Spleen (tissue), 11 donors: ENCODE measurements around the gene ARL10. TPM values are rescaled to one million over a fixed set of nuclear protein-coding genes. Genes with fewer than 3 reads are reported as not detected.

ENCODE experiments used
- DNase-seq: peaks from one replicate; pipeline ENCODE4 v3.0.0-alpha.2; 2020
- H3K27ac ChIP-seq, 8 donors: fragments of 200-600 bp; sonication (generic) in 7 of 8; 1 replicate in 4 of 8; 2 replicates in 4 of 8; pipeline versions ENCODE4 v1.5.0 to v1.8.0; 2016 to 2021; ENCODE audit warnings: inconsistent platforms in 4 of 8, mild to moderate bottlenecking in 4 of 8, moderate library complexity in 1 of 8
- H3K27me3 ChIP-seq, 7 donors: fragments of 200-600 bp; sonication (generic) in 6 of 7; replicated peaks in 1 of 7; 1 replicate in 4 of 7; 2 replicates in 3 of 7; pipeline versions ENCODE4 v1.5.0 to v1.8.0; 2016 to 2021; ENCODE audit warnings: inconsistent platforms in 3 of 7, mild to moderate bottlenecking in 1 of 7
- H3K36me3 ChIP-seq, 6 donors: fragments of 200-600 bp; sonication (generic) in 5 of 6; 1 replicate in 4 of 6; 2 replicates in 2 of 6; pipeline versions ENCODE4 v1.5.0 to v1.8.0; 2016 to 2021; ENCODE audit warnings: inconsistent platforms in 2 of 6
- H3K4me1 ChIP-seq, 6 donors: fragments of 200-600 bp; sonication (generic) in 5 of 6; 1 replicate in 3 of 6; 2 replicates in 3 of 6; pipeline versions ENCODE4 v1.5.0 to v1.8.0; 2016 to 2021; ENCODE audit warnings: inconsistent platforms in 3 of 6
- H3K4me3 ChIP-seq, 8 donors: fragments of 200-600 bp; sonication (generic) in 7 of 8; 1 replicate in 4 of 8; 2 replicates in 4 of 8; pipeline versions ENCODE4 v1.5.0 to v1.8.0; 2016 to 2021; ENCODE audit warnings: inconsistent platforms in 4 of 8, mild to moderate bottlenecking in 4 of 8, moderate library complexity in 2 of 8
- H3K9me3 ChIP-seq, 8 donors: fragments of 200-600 bp; sonication (generic) in 7 of 8; 1 replicate in 4 of 8; 2 replicates in 4 of 8; pipeline versions ENCODE4 v1.5.0 to v1.8.0; 2016 to 2021; ENCODE audit warnings: inconsistent platforms in 4 of 8
- CTCF ChIP-seq, 11 experiments: fragments of 200-600 bp in 7 of 11; fragments of 450-650 bp in 4 of 11; sonication (generic) in 4 of 11; IDR thresholded peaks in 8 of 11; conservative IDR thresholded peaks in 3 of 11; 1 replicate in 7 of 11; 2 replicates in 4 of 11; pipeline versions ENCODE4 v1.4.0 to v1.8.0; 2016 to 2021; ENCODE audit warnings: antibody characterized with exemption in 11 of 11, inconsistent platforms in 4 of 11, mild to moderate bottlenecking in 1 of 11
- POLR2A ChIP-seq, 3 donors: fragments of 450-650 bp; IDR thresholded peaks; one replicate each; pipeline ENCODE4 v1.5.1; 2017; ENCODE audit warnings: antibody characterized with exemption in 3 of 3, mild to moderate bottlenecking in 1 of 3
- POLR2AphosphoS5 ChIP-seq, 3 donors: sonication (generic); formaldehyde crosslinking; IDR thresholded peaks; one replicate each; pipeline ENCODE4 v1.5.1; 2017; ENCODE audit warnings: antibody characterized with exemption in 3 of 3
- WGBS, 5 donors: extraction: QIAGEN DNeasy Blood & Tissue Kit in 3 of 5; methylation state at CpG; one replicate each; pipeline versions ENCODE4 v1.1.5 to v1.1.7; 2013 to 2018; 5-methylcytosine and 5-hydroxymethylcytosine counted together
- intact Hi-C: fragments of 100-400 bp; cut with DNase I; formaldehyde crosslinking; loops from one replicate; pipeline ENCODE4 v1.15.0; 2023; ENCODE audit warnings: low total_unique reads
- polyA plus RNA-seq, 3 donors: library from polyadenylated mRNA; stranded (reverse); fragments of 200-250 nt; gene quantifications; one replicate each; pipeline ENCODE4 v1.2.1, GENCODE V29; 2013
- total RNA-seq, 7 donors: library from RNA; depleted of rRNA in 3 of 7; stranded (reverse); fragments of >200 nt in 3 of 7; fragmentation: NEBNext Ultra II Directional in 4 of 7; extraction: Animal tissue kit (Norgen Biotek cat#: 25700) in 4 of 7; gene quantifications; one replicate each; pipeline versions ENCODE4 v1.1.0 to v1.2.1, GENCODE V29; 2016 to 2021
- donor health status: healthy with polysubstance abuse.
- donor health status: DM: no; HTN: no; CAD: no; lungs with moderate emphysema.
- donor health status: DM: no; HTN: no; CAD: no.
- donor health status: Bipolar disorder and iron deficiency.
- donor health status: healthy.
- donor health status: DM: no; HTN: no; CAD: no.
- donor health status: DM: yes; HTN: yes; CAD: no.

The ARL10 gene
- total and polyA plus RNA-seq, 10 donors: 1.6 to 17.8 (median 6.8) TPM

DNA sequence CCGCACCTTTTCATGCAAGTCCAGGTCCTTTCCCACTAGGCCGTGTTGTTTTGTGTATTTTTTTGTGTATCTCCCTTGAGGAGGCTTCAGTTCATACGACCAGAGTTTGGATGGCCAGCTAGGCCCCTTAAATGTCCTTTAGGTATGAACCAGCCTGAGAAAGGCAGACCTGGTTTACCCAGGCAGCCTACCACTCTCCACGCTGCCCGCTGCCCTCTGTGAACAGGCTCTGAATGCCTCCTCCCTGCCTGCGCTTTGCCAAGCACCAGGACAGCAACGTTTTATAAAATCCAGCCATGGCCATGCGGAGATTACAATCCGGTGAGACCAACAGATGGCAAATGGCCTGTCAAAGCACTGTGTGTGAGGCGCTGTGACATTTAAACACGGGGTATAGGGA is 51.7 kb downstream of the ARL10 start:
- Histone ChIP-seq H3K9me3 (no peaks in the 10 kb centered on the region), H3K4me1 (peaks cover 14 to 54% (median 40%) of the 10 kb centered on the region in 6 donors), H3K36me3 (no peaks in the 10 kb centered on the region), H3K27me3 (no peaks in the 10 kb centered on the region), H3K4me3 (peak overlapping the region in 5 of 8 donors; percentile 73 to 91 (median 86)), H3K27ac (peak overlapping the region; percentile 78 to 94 (median 88))
- intact Hi-C loops: loop anchor here (2.0 kb wide), 1 partner anchor 30 kb away; no protein-coding TSS in a partner anchor
- no peak for TF ChIP-seq POLR2AphosphoS5 (IDR thresholded peaks at IDR 0.05)
- TF ChIP-seq CTCF (IDR thresholded peaks at IDR 0.05 in 8 of 11, conservative IDR thresholded peaks at IDR 0.05 in 3 of 11): no peak
- no peak for TF ChIP-seq POLR2A (IDR thresholded peaks at IDR 0.05)
- WGBS, 5 donors: 83 to 87% (median 85%) methylated on average over 11 of the region's 11 CpGs
- DNase-seq: no peak

DNA sequence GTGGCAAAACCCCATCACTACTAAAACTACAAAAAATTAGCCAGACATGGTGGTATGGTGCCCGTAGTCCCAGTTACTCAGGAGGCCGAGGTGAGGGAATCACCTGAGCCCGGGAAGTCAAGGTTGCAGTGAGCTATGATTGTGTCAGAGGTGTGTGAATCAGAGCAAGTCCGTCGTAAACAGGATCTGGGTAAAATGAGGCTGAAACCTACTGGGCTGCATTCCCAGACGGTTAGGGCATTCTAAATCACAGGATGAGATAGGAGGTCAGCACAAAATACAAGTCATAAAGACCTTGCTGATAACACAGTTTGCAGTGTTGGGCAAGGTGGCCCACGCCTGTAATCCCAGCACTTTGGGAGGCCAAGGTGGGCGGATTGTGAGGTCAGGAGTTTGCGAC is 53.0 kb downstream of the ARL10 start:
- TF ChIP-seq POLR2AphosphoS5 (IDR thresholded peaks at IDR 0.05) (no peak), POLR2A (IDR thresholded peaks at IDR 0.05) (no peak), CTCF (IDR thresholded peaks at IDR 0.05 in 8 of 11, conservative IDR thresholded peaks at IDR 0.05 in 3 of 11) (no peak)
- Histone ChIP-seq H3K36me3 (no peaks in the 10 kb centered on the region), H3K27ac (peak overlapping the region in 1 of 8 donors; percentile 3), H3K4me1 (peaks cover 14 to 42% (median 37%) of the 10 kb centered on the region in 6 donors), H3K4me3 (no peak overlapping the region), H3K27me3 (no peaks in the 10 kb centered on the region), H3K9me3 (no peaks in the 10 kb centered on the region)
- WGBS, 5 donors: 78 to 92% (median 82%) methylated on average over 9 of the region's 9 CpGs
- DNase-seq: no peak
- intact Hi-C loops: no loop called here

GRCh38 chr5:176420086-176420485 is 54.8 kb downstream of the ARL10 start:
- intact Hi-C loops: no loop called here
- Histone ChIP-seq H3K4me3 (no peak overlapping the region), H3K9me3 (no peaks in the 10 kb centered on the region), H3K27me3 (no peaks in the 10 kb centered on the region), H3K4me1 (peaks cover 9 to 23% (median 20%) of the 10 kb centered on the region in 6 donors), H3K36me3 (no peaks in the 10 kb centered on the region), H3K27ac (no peak overlapping the region)
- TF ChIP-seq POLR2AphosphoS5 (IDR thresholded peaks at IDR 0.05): no peak
- no peak for TF ChIP-seq POLR2A (IDR thresholded peaks at IDR 0.05)
- TF ChIP-seq CTCF (IDR thresholded peaks at IDR 0.05 in 8 of 11, conservative IDR thresholded peaks at IDR 0.05 in 3 of 11): no peak
- DNase-seq: no peak
- 79 to 87% (median 82%) methylated on average over 5 of the region's 5 CpGs for WGBS, 5 donors

DNA sequence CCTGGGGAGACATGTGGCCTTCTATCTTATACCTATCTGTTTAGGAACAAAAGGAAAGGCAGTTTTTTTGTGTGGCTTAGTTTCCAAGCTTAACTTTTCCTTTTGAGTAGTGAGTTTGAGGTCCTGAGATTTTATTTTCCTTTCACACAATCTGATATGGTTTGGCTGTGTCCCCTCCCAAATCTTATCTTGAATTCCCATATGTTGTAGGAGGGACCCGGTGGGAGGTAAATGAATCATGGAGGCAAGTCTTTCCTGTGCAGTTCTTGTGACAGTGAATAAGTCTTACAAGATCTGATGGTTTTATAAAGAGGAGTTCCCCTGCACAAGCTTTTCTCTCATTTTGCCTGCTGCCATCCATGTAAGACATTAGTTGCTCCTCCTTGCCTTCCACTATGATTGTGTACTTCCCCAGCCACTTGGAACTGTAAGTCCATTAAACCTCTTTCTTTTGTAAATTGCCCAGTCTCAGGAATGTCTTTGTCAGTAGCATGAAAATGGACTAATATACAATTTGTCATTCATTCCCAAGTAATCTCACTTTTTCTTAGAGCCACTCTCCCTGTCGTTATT is 55.8 kb downstream of the ARL10 start:
- H3K27ac ChIP-seq: no peak overlapping the region
- H3K9me3 ChIP-seq: no peaks in the 10 kb centered on the region
- H3K4me1 ChIP-seq: peaks cover 6 to 14% (median 10%) of the 10 kb centered on the region in 6 donors
- H3K36me3 ChIP-seq: no peaks in the 10 kb centered on the region
- intact Hi-C loops: no loop called here
- DNase-seq: no peak
- no peaks in the 10 kb centered on the region for H3K27me3 ChIP-seq
- TF ChIP-seq CTCF (IDR thresholded peaks at IDR 0.05 in 8 of 11, conservative IDR thresholded peaks at IDR 0.05 in 3 of 11) (no peak), POLR2AphosphoS5 (IDR thresholded peaks at IDR 0.05) (no peak), POLR2A (IDR thresholded peaks at IDR 0.05) (no peak)
- no peak overlapping the region for H3K4me3 ChIP-seq
- WGBS, 5 donors: 56 to 73% (median 61%) methylated on average over 2 of the region's 2 CpGs
